NCI-H345 (cell line): ENCODE results near the gene ARPC4.
A peak's percentile ranks its signal among the peaks of the same experiment; 100 is the strongest.

Experiments used
- DNase-seq: peaks from one replicate; lab custom pipeline; 2025; lab: John Stamatoyannopoulos, UW

Gene ARPC4

GRCh38 chr3:9792405-9793160, at the start of gene ARPC4, which contains the start of gene TADA3:
Gene ARPC4, plus strand, starts transcription at chr3:9793082. Its CDS starts 40 bp downstream, at chr3:9793122.
Gene TADA3, minus strand, starts transcription at chr3:9792473. Its CDS starts 1,007 bp downstream, at chr3:9791466.
- DNase-seq, result peak; percentile 93

GRCh38 chr3:9743548-9743947, 49.3 kb upstream of the ARPC4 start:
- DNase-seq, result no peak

DNA sequence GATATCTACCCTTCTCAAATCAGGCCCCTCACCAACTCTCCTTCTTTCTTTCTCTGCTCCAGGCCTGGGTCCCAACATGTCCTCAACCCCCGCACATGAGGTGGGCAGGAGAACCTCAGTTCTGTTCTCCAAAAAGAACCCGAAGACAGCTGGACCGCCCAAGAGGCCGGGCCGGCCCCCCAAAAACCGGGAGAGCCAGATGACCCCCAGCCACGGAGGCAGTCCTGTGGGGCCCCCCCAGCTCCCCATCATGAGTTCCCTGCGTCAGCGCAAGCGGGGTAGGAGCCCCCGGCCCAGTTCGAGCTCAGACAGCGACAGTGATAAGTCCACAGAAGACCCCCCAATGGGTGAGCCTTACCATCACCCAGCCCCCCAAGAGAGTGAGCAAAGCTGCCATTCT, 48.7 kb upstream of the ARPC4 start:
- no peak for DNase-seq

- DNase-seq, result no peak
Measured at GRCh38 chr3:9745521-9745920, 47.4 kb upstream of the ARPC4 start.

DNA sequence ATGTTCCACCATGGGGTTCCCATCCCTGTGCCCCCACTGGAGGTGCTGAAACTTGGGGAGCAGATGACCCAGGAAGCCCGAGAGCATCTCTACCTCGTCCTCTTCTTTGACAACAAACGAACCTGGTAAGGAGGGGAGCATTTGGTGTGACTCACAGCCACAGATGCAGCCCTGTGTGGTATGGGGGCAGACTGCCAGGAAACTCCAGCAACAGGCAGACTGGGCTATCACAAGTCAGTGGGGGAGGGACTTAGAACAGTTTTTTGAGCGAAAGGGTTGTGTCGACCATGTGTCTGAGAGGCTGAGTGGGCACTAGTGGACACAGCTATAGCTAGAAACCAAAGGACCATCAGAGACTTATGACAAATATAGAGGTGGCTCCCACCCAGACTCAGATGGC, 46.6 kb upstream of the ARPC4 start:
- no peak for DNase-seq

- no peak for DNase-seq
Measured at GRCh38 chr3:9747267-9747666, 45.6 kb upstream of the ARPC4 start.

GRCh38 chr3:9748031-9748430, 44.9 kb upstream of the ARPC4 start:
- DNase-seq, result no peak

DNA sequence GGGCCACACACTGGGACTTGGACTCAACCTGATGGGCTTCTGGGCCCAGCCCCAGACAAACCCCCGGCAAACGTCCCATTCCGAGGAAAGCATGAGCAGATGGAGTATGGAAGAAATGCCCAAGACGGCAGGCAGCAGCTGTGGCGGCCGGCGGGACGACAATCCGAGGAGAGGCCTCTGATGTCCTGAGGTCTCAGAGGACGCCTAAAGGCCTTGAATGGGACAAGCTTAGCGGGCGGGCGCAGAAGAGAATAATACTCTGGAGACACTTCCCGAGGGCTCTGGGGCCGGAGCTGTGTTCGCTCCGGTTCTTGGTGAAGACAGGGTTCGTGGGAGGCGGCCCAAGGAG, 43.6 kb upstream of the ARPC4 start:
- DNase-seq, result no peak

DNA sequence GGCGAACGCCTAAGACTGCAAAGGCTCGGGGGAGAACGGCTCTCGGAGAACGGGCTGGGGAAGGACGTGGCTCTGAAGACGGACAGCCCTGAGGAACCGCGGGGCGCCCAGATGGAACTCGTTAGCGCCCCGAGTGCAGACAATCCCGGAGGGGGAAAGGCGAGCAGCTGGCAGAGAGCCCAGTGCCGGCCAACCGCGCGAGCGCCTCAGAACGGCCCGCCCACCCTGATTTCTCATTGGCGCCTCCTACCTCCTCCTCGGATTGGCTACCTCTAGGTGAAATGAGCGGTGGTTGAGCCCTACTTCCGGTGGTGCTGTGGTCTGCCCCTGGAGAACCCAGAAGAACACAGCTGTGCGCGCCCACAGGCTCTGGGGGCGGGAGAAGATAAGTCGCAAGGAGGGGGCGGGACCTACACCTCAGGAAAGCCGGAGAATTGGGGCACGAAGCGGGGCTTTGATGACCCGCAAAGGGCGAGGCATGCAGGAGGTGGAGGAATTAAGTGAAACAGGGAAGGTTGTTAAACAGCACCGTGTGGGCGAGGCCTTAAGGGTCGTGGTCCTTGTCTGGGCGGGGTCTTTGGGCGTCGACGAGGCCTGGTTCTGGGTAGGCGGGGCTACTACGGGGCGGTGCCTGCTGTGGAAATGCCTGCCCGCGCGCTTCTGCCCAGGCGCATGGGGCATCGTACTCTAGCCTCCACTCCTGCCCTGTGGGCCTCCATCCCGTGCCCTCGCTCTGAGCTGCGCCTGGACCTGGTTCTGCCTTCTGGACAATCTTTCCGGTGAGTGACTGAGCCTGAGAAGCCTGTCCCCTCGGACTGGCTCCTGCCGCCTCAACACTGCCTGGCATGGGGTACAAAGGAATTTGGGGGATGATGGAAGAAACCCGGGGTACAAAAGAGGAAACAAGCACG, 43.0 kb upstream of the ARPC4 start, which contains the start of gene OGG1:
TSS of gene OGG1 (plus strand) at position 308 of the 911 bp plus-strand sequence. CDS start at position 643, 335 bp downstream.
- DNase-seq, result peak; percentile 95

GRCh38 chr3:9750556-9751411, 42.1 kb upstream of the ARPC4 start:
- no peak for DNase-seq

DNA sequence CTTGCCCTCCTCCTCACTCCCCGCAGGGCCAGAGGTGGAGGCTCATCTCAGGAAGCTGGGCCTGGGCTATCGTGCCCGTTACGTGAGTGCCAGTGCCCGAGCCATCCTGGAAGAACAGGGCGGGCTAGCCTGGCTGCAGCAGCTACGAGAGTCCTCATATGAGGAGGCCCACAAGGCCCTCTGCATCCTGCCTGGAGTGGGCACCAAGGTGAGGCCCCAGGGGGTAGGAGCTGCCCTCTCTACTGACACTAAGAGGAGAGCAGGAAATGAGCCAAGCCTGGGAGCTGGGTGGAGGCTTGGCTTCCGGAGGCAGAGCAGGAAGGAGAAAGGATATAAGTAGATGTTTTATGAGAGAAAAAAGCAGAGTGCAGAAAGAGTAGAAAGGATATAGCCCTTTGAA, 38.2 kb upstream of the ARPC4 start:
- DNase-seq, result no peak

DNA sequence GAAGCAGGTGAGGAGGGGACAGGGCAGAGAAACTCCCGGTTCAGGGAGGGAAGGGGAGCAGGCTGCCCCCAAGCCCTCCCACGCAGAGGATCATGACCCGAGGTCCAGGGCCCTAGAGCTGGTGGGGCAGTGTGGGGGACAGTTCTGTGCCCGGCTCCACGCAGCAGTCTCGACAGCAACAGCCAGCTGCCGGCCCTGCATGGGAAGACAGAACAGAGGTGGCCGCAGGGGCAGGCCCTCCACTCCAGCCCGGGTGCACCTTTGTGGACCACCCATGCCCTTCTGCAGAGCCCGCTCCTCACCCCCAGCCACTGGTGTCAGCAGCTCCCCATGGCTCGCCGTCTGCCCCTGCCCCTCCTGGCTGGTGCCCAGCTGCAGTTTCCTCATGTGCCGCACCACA, 35.5 kb upstream of the ARPC4 start:
- DNase-seq, result no peak

DNA sequence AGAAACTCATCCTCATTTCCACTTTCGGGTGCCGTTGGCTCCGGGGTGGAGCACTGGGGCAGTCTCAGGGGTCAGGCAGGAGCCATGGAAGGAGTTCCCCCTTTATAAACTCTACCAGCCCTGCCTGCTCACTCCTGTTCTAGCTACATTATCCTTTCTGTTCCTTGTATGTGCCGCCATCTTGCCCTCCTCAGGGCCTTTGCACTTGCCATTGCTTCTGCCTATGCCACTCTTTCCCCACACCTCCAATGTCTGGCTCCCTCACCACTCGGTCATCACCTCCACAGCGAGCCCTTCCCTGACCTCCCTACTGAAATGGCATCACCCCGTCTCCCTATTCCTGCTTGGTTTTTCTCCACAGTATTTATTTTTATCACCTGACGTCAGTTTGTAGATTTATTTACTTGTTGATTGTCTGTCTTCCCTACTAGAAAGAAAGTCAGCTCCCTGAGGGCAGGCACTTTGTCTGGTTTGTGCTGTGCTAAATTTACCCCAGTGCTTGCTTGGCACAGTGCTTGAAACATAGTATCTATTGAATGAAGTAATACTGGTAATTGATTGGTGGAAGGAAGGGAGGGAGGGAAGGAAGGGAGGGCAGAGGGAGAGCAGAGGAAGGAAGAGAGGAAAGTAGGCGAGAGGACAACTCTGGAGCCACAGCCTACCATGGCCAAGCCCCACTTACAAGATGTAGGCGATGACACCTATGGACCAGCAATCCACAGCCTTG, 31.9 kb upstream of the ARPC4 start:
- DNase-seq, result no peak

DNA sequence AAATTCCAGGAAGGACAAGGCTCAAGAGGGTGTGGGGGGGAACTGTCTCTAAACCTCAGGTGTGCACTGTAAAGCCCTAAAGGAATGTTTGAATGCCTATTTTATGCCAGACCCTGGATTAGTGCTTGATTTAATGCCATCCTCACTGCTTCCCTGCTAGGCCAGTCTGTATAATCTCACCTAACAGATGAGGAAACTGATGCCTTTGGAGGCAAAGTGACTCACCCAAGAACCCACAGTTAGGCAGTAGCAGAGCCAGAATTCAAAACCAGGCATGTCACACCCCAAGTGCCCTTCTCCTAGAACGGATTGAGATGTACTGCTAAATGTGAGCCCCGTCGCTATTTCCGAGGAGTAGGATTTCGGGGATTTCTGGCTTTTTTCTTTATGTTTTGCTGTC, 31.0 kb upstream of the ARPC4 start:
- DNase-seq, result no peak

DNA sequence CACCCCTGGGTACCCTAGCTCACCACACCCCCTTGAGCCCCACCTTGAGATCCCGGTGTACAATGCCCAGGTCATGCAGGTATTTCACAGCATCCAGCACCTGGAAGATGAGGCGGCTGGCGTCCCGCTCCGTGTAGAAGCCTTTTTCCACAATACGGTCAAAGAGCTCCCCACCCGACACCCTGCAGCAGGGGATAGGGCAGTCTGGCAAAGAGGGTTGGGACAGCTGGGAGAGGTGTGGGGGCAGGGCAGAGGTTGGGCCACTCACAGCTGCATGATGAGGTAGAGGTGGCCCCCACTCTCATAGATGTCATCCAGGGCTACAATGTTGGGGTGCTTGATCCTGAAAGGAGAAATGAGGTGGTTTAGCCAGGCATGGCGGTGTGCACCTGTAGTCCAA, 30.0 kb upstream of the ARPC4 start:
- no peak for DNase-seq

DNA sequence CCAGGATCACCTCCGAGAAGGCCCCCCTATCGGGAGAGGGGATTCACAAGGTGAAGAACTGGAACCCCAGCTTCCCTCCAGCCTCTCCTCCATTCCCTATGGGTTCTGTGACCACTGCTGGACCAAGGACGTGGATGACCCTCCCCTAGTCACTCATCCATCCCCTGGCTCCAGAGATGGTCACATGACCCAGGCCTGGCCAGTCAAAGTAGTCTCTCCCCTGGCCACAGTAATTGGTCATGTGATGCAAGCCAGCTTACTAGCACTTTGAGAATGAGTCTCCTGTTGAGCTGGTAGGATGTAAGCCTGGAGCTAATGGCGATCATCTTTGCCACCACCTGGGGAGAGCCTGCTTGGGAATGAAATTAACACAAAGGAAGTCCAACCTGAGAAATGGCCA, 27.0 kb upstream of the ARPC4 start:
- no peak for DNase-seq

- DNase-seq, result no peak
Measured at GRCh38 chr3:9767418-9767817, 25.5 kb upstream of the ARPC4 start.

DNA sequence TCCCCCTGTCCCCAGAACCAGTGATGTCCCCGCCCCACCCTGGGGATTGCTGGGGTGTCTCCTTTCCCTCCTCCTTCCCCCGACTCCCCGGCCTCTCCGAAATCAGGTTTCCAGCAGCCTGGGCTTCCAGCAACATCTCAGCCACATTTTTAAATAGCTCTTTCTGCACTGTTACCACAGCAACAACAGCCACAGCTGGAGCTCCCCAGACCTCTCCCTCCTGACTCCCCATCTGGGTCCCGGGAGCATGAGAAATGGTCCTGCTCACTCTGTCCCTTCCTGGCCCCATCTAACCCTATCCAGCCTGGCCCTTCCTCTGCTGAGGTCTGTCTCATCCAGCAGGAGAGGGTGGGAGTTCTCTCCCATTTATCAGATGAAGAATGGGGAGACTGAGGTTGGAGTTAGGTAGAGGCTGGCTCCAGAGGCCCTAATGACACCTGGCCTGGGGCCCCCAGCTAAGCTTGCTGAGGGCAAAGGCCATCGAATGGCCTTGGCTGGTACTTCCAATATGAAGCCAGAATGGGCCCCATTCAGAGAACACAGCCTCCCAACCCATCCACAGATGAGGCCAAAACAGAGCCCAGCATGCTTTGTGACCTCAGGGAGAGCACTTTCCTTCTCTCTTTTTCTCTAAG, 24.6 kb upstream of the ARPC4 start:
- no peak for DNase-seq

DNA sequence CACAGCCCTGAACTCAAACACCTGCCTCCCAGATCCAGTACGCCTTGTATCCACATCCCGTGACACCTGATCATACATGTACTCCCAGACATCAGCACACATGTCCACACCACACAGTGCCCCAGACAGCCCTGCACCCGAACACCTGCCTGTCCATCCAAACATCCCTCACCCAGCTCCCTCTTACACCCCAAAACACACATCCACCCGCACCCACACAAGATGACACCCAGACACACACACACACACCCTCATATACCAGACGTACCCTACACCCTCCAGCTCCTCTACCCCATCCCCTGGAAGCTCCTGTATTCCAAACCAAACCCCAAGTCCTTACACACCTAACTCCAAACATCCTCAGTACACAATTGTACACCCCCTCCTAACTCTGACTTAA, 23.9 kb upstream of the ARPC4 start:
- DNase-seq, result no peak

DNA sequence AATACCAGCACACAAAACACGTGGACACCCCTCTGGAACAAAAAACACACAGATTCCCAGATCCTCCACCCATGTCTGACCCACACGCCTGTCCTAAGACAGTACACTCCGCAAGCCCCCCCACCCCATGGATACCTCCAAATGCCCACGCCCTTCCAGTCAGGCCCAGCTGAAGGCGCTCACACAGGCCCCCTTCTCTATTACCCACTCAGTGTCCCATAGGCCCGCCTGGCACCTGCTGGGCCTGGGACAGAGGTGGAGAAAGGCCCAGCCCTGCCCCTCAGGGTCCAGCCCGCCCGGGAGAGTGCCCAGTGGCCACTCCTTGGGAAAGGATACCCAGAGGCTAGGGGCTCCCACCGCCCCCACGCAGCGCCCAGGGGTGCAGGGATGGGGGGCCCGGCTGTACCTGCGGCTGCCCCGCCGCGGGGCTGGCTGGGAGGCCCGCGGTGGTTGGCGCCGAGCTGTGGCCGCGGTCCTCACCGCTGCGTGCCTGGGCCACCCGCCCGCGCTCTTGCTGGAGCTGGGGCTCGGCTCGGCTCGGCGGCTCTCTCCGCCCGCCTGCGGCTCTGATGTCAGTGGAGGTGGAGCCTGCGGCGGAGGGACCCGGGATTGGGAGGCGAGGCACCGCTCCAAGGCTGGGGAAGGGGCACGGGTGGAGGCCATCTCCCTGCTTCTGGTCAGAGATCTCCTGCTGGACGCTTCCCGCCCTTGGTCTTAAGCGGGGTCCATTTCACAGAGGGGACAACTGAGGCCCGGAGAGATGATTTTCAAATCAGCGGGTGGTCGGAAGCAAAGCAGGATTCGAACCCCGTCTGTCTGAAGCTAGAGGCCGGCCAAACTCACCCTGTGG, 23.2 kb upstream of the ARPC4 start, which contains the start of gene CAMK1:
TSS of gene CAMK1 (minus strand) at position 522 of the 850 bp plus-strand sequence. CDS start 2,198 bp downstream, outside the sequence.
- DNase-seq, result peak; percentile 2
